ENCODE results near the gene GRIK5.

GRIK5 gene

GRCh38 chr19:41958367-41959055, 111.5 kb downstream of the GRIK5 start:
- no peak for TF ChIP-seq CTCF (IDR thresholded peaks at IDR 0.05; ENCODE audit: insufficient read depth, low read length, missing control alignments)
- ChIA-PET CTCF (interaction anchor here (0.7 to 4.0 kb wide), 12 partner anchors 8 to 99 kb away, joined by 3 to 30 read pairs (median 4); partner anchors contain the start of gene RPS19), POLR2A (interaction anchor here (0.5 to 1.9 kb wide), 6 partner anchors 39 to 99 kb away, joined by 3 to 14 read pairs (median 4); partner anchors contain the start of gene RPS19)
- H3K4me3 ChIP-seq (ENCODE audit: low read depth, low read length), result peak overlapping the region; percentile 98
- no peak for DNase-seq (ENCODE audit: low read depth, low spot score)

- TF ChIP-seq CTCF (IDR thresholded peaks at IDR 0.05; ENCODE audit: insufficient read depth, low read length, missing control alignments), result peak; percentile 86
- ChIA-PET CTCF (interaction anchor here (0.7 to 4.0 kb wide), 17 partner anchors 11 to 162 kb away, joined by 3 to 30 read pairs (median 4); partner anchors contain the start of genes CEACAM3 and RPS19), POLR2A (interaction anchor here (1.9 to 2.0 kb wide), 2 partner anchors 98 kb away, joined by 6 to 14 read pairs; partner anchors contain the start of gene RPS19)
- peak; percentile 33 for DNase-seq (ENCODE audit: low read depth, low spot score)
- peak overlapping the region; percentile 98 for H3K4me3 ChIP-seq (ENCODE audit: low read depth, low read length)
Measured at GRCh38 chr19:41957838-41958366, 112.1 kb downstream of the GRIK5 start.

GRCh38 chr19:41957161-41957837, 112.7 kb downstream of the GRIK5 start:
- ChIA-PET POLR2A (interaction anchor here (2.0 kb wide), 1 partner anchor 97 kb away, joined by 6 read pairs; the partner anchor contains the start of gene RPS19), CTCF (interaction anchor here (0.7 to 4.0 kb wide), 15 partner anchors 11 to 161 kb away, joined by 3 to 30 read pairs (median 4); partner anchors contain the start of genes CD79A, CEACAM3 and RPS19)
- TF ChIP-seq CTCF (IDR thresholded peaks at IDR 0.05; ENCODE audit: insufficient read depth, low read length, missing control alignments), result no peak
- no peak for DNase-seq (ENCODE audit: low read depth, low spot score)
- peak overlapping the region; percentile 98; the same call in 1 of the 2 replicates for H3K4me3 ChIP-seq (ENCODE audit: low read depth, low read length)

- no peak for TF ChIP-seq CTCF (IDR thresholded peaks at IDR 0.05; ENCODE audit: insufficient read depth, low read length, missing control alignments)
- no peak overlapping the region for H3K4me3 ChIP-seq (ENCODE audit: low read depth, low read length)
- CTCF ChIA-PET, result interaction anchor here (0.6 to 4.0 kb wide), 10 partner anchors 10 to 1638 kb away, joined by 3 to 30 read pairs (median 4); partner anchors contain the start of genes CD79A and RPS19
- no peak for DNase-seq (ENCODE audit: low read depth, low spot score)
- POLR2A ChIA-PET, result interaction anchor here (2.0 kb wide), 1 partner anchor 97 kb away, joined by 6 read pairs; the partner anchor contains the start of gene RPS19
Measured at GRCh38 chr19:41956621-41957020, 113.4 kb downstream of the GRIK5 start.

GRCh38 chr19:41955521-41955920, 114.5 kb downstream of the GRIK5 start:
- no peak for DNase-seq (ENCODE audit: low read depth, low spot score)
- POLR2A ChIA-PET, result no interaction called here
- CTCF ChIA-PET, result interaction anchor here (1.2 to 4.0 kb wide), 2 partner anchors 9 to 82 kb away, joined by 4 to 30 read pairs; no protein-coding TSS in a partner anchor
- no peak overlapping the region for H3K4me3 ChIP-seq (ENCODE audit: low read depth, low read length)
- TF ChIP-seq CTCF (IDR thresholded peaks at IDR 0.05; ENCODE audit: insufficient read depth, low read length, missing control alignments), result no peak
